HUES64 (cell line): ENCODE measurements around the gene PIWIL4.

Experiments
- H3K27ac ChIP-seq: 2 replicates; pipeline ENCODE4 v1.7.0; 2013; ENCODE audit warnings: low read depth, low read length, inconsistent platforms
- H3K27me3 ChIP-seq: 2 replicates; pipeline ENCODE4 v1.6.1; 2013; ENCODE audit warnings: mild to moderate bottlenecking, low read length; ENCODE audit not compliant: insufficient read depth
- H3K36me3 ChIP-seq: 2 replicates; pipeline ENCODE4 v1.6.1; 2013; ENCODE audit warnings: mild to moderate bottlenecking, low read length; ENCODE audit not compliant: insufficient read depth
- H3K4me1 ChIP-seq: 2 replicates; pipeline ENCODE4 v1.6.1; 2013; ENCODE audit warnings: mild to moderate bottlenecking, low read length, moderate library complexity; ENCODE audit not compliant: insufficient read depth
- H3K4me3 ChIP-seq: 2 replicates; pipeline ENCODE4 v1.5.1; 2013; ENCODE audit warnings: mild to moderate bottlenecking, low read length, moderate library complexity
- H3K9ac ChIP-seq: 2 replicates; pipeline ENCODE4 v1.6.1; 2013; ENCODE audit warnings: mild to moderate bottlenecking, low read depth, low read length
- H3K9me3 ChIP-seq: 2 replicates; pipeline ENCODE4 v1.6.1; 2013; ENCODE audit warnings: low read depth, low read length; ENCODE audit not compliant: insufficient read depth
- WGBS: fragments of 150-250, 120-280 bp; methylation state at CpG from one replicate; pipeline ENCODE4 v1.1.7; 2013; ENCODE audit warnings: missing lambda C conversion rate; 5-methylcytosine and 5-hydroxymethylcytosine counted together

Gene PIWIL4

GRCh38 chr11:94586546-94586945, 19.4 kb downstream of the PIWIL4 start:
- Histone ChIP-seq H3K27me3 (no peaks in the 10 kb centered on the region), H3K27ac (no peak overlapping the region), H3K9ac (no peak overlapping the region), H3K9me3 (no peaks in the 10 kb centered on the region), H3K4me1 (peaks cover 4% of the 10 kb centered on the region; the same call in 1 of the 2 replicates), H3K4me3 (no peak overlapping the region), H3K36me3 (no peaks in the 10 kb centered on the region)
- 74% methylated on average over 5 of the region's 5 CpGs for WGBS

GRCh38 chr11:94586978-94587377, 19.8 kb downstream of the PIWIL4 start:
- Histone ChIP-seq H3K9me3 (no peaks in the 10 kb centered on the region), H3K4me3 (no peak overlapping the region), H3K9ac (no peak overlapping the region), H3K27ac (no peak overlapping the region), H3K4me1 (peaks cover 4% of the 10 kb centered on the region; the same call in 1 of the 2 replicates), H3K27me3 (no peaks in the 10 kb centered on the region), H3K36me3 (no peaks in the 10 kb centered on the region)
- 86% methylated on average over 5 of the region's 5 CpGs for WGBS

GRCh38 chr11:94588366-94588942, 21.3 kb downstream of the PIWIL4 start:
- WGBS: 50% methylated on average over 2 of the region's 2 CpGs
- no peak overlapping the region for H3K4me3 ChIP-seq
- H3K4me1 ChIP-seq: peaks cover 4% of the 10 kb centered on the region; the same call in 1 of the 2 replicates
- H3K9me3 ChIP-seq: no peaks in the 10 kb centered on the region
- no peaks in the 10 kb centered on the region for H3K36me3 ChIP-seq
- no peak overlapping the region for H3K9ac ChIP-seq
- H3K27ac ChIP-seq: no peak overlapping the region
- no peaks in the 10 kb centered on the region for H3K27me3 ChIP-seq

- Histone ChIP-seq H3K27me3 (no peaks in the 10 kb centered on the region), H3K4me3 (no peak overlapping the region), H3K9me3 (no peaks in the 10 kb centered on the region), H3K9ac (no peak overlapping the region), H3K36me3 (no peaks in the 10 kb centered on the region), H3K4me1 (peaks cover 4% of the 10 kb centered on the region; the same call in 1 of the 2 replicates), H3K27ac (no peak overlapping the region)
- WGBS: 73% methylated on average over 6 of the region's 6 CpGs
These were observed 23.3 kb downstream of the PIWIL4 start for GRCh38 chr11:94590352-94591041.

GRCh38 chr11:94593030-94593429, 25.9 kb downstream of the PIWIL4 start:
- WGBS: 89% methylated on average over 2 of the region's 2 CpGs

GRCh38 chr11:94595076-94595475, 27.9 kb downstream of the PIWIL4 start:
- H3K27ac ChIP-seq: no peak overlapping the region
- no peaks in the 10 kb centered on the region for H3K27me3 ChIP-seq
- no peak overlapping the region for H3K4me3 ChIP-seq
- no peaks in the 10 kb centered on the region for H3K4me1 ChIP-seq
- no peaks in the 10 kb centered on the region for H3K36me3 ChIP-seq
- WGBS: 87% methylated on average over 6 of the region's 6 CpGs
- H3K9ac ChIP-seq: no peak overlapping the region
- H3K9me3 ChIP-seq: no peaks in the 10 kb centered on the region

More at GRCh38 chr11:94593030-94593429, 25.9 kb downstream of the PIWIL4 start:
- H3K36me3 ChIP-seq: no peaks in the 10 kb centered on the region
- no peak overlapping the region for H3K9ac ChIP-seq
- H3K9me3 ChIP-seq: no peaks in the 10 kb centered on the region
- H3K4me3 ChIP-seq: no peak overlapping the region
- no peaks in the 10 kb centered on the region for H3K27me3 ChIP-seq
- no peaks in the 10 kb centered on the region for H3K4me1 ChIP-seq
- no peak overlapping the region for H3K27ac ChIP-seq

- H3K9me3 ChIP-seq: peaks cover 2% of the 10 kb centered on the region; the same call in 1 of the 2 replicates
- no peaks in the 10 kb centered on the region for H3K27me3 ChIP-seq
- 0 out of 2 replicates have a peak, but pooled peaks cover 1% of the 10 kb centered on the region for H3K4me1 ChIP-seq
- H3K4me3 ChIP-seq: no peak overlapping the region
- no peak overlapping the region for H3K27ac ChIP-seq
- no peaks in the 10 kb centered on the region for H3K36me3 ChIP-seq
- H3K9ac ChIP-seq: no peak overlapping the region
- WGBS: 83% methylated on average over 2 of the region's 2 CpGs
These were observed 30.7 kb downstream of the PIWIL4 start for GRCh38 chr11:94597896-94598295.

GRCh38 chr11:94599510-94599909, 32.3 kb downstream of the PIWIL4 start:
- H3K36me3 ChIP-seq: no peaks in the 10 kb centered on the region
- H3K9ac ChIP-seq: no peak overlapping the region
- H3K27me3 ChIP-seq: no peaks in the 10 kb centered on the region
- H3K4me1 ChIP-seq: peaks cover 7% of the 10 kb centered on the region; the same call in 1 of the 2 replicates
- H3K27ac ChIP-seq: no peak overlapping the region
- WGBS: 86% methylated on average over 3 of the region's 3 CpGs
- H3K4me3 ChIP-seq: no peak overlapping the region
- H3K9me3 ChIP-seq: peaks cover 2% of the 10 kb centered on the region; the same call in 1 of the 2 replicates

- Histone ChIP-seq H3K4me1 (peaks cover 14% of the 10 kb centered on the region), H3K27me3 (no peaks in the 10 kb centered on the region), H3K4me3 (no peak overlapping the region), H3K9me3 (peaks cover 2% of the 10 kb centered on the region; the same call in 1 of the 2 replicates), H3K9ac (no peak overlapping the region), H3K36me3 (no peaks in the 10 kb centered on the region), H3K27ac (no peak overlapping the region)
- WGBS: 63% methylated on average over 7 of the region's 8 CpGs
These were observed 35.5 kb downstream of the PIWIL4 start for GRCh38 chr11:94602430-94603372.

GRCh38 chr11:94603587-94603986, 36.4 kb downstream of the PIWIL4 start:
- Histone ChIP-seq H3K27me3 (no peaks in the 10 kb centered on the region), H3K4me3 (no peak overlapping the region), H3K4me1 (peaks cover 14% of the 10 kb centered on the region), H3K36me3 (no peaks in the 10 kb centered on the region), H3K9me3 (peaks cover 2% of the 10 kb centered on the region; the same call in 1 of the 2 replicates), H3K27ac (no peak overlapping the region), H3K9ac (no peak overlapping the region)
- WGBS: no CpG with 5 or more reads among the region's 1 CpG

- Histone ChIP-seq H3K27me3 (no peaks in the 10 kb centered on the region), H3K9me3 (peaks cover 7% of the 10 kb centered on the region; the same call in 1 of the 2 replicates), H3K36me3 (no peaks in the 10 kb centered on the region), H3K4me3 (no peak overlapping the region), H3K9ac (no peak overlapping the region), H3K4me1 (peaks cover 14% of the 10 kb centered on the region), H3K27ac (no peak overlapping the region)
- 59% methylated on average over 3 of the region's 3 CpGs for WGBS
These were observed 37.3 kb downstream of the PIWIL4 start for GRCh38 chr11:94604482-94604881.
